GM18868 (cell line): ENCODE data around the gene APOOL.
A peak's percentile ranks its signal among the peaks of the same experiment; 100 is the strongest.
"Not testable (repeated sequence)": the region's sequence is repeated elsewhere in the genome, so short reads cannot be mapped to it uniquely, and the experiment has no call there.

ENCODE experiments used
- ATAC-seq: cut with Tn5 transposase; IDR thresholded peaks from one replicate; pipeline ENCODE4 v1.9.1; 2021; ENCODE audit warnings: mild to moderate bottlenecking, moderate library complexity; ENCODE audit not compliant: unreplicated experiment

The APOOL gene, protein sequence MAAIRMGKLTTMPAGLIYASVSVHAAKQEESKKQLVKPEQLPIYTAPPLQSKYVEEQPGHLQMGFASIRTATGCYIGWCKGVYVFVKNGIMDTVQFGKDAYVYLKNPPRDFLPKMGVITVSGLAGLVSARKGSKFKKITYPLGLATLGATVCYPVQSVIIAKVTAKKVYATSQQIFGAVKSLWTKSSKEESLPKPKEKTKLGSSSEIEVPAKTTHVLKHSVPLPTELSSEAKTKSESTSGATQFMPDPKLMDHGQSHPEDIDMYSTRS

DNA sequence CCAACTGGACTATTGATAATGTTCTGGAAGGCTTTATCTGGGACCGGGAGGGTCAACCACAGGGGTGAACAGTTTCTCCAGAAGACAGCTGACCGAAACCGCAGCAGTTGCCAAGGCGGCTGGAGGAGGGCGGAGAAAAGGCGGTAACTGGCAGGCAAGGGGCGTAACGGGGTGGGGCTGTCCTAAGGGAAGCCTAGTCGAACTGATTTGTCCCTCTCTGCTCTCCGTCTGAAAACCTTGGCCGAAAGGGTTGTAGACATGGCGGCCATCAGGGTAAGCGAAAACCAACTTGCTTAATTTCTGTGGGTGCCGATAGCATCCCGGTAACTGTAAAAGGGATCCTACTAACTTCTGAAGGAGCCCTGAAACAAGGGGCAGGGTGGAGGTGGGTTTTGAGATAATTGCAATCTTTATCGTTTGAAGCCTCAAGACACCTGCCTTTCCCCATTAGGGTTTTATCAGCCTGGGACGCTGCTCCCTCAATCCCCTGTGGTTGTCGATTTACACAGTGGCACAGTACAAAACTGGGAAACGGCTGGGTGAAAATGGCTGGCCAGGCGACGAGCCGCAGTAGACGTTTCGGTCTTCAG lies at the start of gene APOOL:
Gene APOOL, plus strand, starts transcription at position 223 of the 590 bp plus-strand sequence. Its CDS starts 36 bp downstream, at position 259.
- peak; percentile 99 for ATAC-seq

DNA sequence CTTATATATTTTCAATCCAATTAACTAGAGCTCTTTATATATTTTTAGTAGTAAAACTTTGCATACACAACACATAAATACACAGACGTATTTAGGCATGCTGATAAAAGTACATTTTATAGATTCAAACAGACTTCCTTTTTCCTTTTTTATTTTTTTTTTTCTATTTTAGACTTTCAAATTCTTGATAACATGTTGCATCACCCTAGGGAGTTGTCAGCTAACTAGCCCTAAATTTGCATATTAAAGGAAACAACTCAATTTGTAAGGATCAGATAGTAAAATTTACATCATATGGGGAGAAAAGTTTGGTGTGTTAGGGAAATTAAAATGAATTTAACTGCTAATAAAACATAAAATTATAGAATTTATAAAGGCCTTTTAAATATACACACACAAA lies 47.4 kb upstream of the APOOL start:
- no peak for ATAC-seq

DNA sequence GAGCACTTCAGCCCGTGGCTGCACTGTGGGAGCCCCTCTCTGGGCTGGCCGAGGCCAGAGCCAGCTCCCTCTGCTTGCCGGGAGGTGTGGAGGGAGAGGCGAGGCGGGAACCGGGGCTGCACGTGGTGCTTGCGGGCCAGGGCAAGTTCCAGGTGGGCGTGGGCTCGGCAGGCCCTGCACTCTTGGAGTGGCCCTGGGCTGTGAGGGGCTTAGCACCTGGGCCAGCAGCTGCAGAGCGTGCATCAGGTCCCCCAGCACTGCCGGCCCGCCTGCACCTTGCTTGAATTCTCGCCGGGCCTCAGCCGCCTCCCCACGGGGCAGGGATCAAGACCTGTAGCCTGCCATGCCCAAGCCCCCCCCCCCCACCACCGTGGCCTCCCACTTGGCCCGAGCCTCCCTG lies 28.9 kb upstream of the APOOL start:
- no peak for ATAC-seq

DNA sequence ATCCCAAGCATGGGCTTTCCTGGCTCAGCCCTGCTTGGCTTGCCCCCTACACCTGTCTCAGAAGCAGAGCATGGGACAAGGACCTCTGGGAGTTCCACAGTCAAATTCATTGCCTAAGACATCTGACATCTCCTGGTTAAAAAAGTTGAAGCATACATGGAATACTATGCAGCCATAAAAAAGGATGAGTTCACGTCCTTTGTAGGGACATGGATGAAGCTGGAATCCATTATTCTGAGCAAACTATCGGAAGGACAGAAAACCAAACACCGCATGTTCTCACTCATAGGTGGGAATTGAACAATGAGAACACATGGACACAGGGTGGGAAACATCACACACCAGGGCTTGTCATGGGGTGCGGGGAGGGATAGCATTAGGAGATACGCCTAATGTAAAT lies 11.9 kb upstream of the APOOL start:
- not testable (repeated sequence) for ATAC-seq

DNA sequence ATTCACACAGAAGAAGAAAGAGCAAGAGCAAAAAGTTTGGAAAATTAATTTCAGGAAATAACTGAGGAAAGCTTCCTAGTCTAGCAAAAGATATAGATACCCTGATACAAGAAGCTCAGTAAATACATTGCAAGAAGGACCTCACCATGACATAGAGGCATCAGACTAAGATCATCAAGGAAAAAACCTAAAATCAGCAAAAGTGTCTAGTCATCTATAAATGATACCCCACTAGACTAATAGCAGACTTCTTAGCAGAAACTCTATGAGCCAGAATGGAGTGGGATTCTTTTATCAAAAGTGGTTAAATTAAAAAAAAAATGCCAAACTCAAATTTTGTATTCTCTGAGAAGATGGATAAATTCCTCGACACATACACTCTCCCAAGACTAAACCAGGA lies 10.5 kb upstream of the APOOL start:
- ATAC-seq = no peak

DNA sequence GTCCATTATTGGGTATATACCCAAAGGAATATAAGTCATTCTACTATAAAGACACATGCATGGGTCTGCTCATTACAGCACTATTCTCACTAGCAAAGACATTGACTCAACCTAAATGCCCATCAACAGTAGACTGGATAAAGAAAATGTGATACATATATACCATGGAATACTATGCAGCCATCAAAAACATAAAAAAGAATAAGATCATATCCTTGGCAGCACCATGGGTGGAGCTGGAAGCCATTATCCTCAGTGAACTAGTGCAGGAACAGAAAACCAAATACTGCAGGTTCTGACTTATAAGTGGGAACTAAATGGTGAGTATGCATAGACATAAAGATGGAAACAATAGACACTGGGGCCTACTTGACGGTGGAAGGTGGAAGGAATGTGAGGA lies 2.3 kb upstream of the APOOL start:
- ATAC-seq = no peak

DNA sequence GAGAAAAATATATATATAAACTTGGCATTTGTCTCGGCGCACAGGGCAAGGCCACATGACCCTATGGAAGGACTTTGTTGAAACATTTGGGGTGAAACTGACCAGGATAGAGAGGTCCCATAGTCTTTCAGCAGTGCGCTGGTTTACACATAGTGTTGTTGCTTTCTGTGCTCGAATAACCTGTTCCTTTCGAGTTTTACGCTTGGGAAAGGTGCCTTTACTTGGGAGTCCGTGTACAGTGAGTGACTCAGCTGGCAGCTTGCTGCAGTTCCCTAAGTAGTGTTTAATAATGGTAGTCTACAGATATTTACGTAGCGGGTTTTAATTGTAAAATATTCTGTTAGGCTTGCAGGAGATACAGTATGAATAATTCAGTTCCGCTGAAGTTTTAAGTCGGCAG lies 578 bp downstream of the APOOL start:
- no peak for ATAC-seq

DNA sequence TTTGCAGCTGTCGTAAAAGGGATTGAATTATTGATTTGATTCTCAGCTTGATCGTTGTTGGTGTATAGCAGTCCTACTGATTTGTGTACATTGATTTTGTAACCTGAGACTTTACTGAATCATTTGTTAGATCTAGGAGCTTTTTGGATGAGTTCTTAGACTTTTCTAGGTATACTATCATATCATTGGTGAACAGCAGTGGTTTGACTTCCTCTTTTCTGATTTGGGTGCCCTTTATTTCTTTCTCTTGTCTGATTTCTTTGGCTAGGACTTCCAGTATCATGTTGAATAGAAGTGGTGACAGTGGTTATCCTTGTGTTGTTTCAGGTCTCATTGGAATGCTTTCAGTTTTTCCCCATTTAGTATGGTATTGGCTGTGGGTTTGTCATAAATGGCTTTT lies 8.4 kb downstream of the APOOL start:
- ATAC-seq = no peak

DNA sequence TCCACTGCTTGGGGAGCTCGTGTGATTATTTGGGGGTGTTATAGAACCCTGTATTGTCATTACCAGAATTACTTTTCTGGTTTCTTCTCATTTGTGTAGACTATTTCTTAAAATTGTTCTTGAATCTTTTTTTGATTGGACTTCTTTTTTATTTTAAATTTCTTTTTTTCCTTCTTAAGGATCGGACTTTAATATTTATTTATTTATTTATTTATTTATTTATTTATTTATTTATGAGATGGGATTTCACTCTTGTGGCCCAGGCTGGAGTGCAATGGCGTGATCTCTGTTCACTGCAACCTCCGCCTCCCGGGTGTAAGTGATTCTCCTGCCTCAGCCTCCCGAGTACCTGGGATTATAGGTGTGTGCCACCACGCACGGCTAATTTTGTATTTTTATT lies 11.7 kb downstream of the APOOL start:
- not testable (repeated sequence) for ATAC-seq

DNA sequence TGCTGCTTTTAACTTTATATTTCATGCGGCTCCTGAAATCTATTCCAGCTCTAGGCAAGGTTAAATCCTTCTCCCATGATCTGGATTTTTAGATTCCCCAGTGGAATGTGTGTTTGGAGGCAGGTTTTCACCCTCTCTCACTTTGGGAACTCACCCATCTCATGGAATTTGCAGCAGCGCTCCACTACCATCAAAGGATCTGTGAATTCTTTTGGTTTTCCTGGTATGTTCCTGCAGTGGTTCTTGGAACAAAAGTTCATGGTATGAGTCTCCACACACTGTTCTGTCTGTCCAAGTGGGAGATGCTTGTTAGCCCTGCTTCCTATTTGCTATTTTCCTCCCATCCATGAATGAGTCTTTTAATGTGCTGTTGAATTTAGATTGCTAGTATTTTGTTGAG lies 14.0 kb downstream of the APOOL start:
- ATAC-seq = no peak

DNA sequence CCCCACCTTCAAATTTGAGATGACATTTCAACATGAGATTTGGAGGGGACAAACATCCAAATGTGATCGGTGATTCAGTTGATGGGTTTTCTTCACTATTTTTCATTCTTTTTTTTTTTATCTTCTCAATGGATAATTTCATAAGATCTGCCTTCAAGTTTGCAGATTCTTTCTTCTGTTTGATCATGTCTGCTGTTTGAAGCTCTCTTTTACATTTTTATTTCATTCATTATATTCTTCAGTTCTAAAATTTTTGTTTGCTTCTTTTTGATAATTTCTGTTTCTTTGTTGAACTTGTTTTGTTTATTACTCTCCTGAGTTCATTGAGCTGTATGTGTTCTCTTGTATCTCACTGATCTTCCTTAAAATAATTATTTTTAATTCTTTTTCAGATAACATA lies 14.8 kb downstream of the APOOL start:
- ATAC-seq = no peak

DNA sequence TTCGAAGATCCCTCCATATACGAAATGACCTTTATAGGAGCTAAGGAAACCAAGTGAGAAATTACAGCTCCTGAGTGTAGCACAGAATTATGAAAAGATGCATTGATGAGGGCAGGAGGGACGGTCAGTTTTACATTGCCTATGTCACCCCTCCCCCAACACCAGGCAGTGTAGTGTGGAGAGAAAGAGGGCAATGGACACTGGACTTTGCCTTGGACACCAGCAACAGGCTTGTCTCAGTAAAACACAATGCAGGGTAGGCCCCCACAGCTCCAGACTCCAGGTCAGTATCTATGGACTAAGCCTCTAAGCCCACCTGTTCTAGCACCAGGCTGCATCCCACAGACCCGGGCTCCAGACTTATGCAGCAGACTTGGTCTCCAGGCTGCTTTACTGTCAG lies 16.5 kb downstream of the APOOL start:
- no peak for ATAC-seq

DNA sequence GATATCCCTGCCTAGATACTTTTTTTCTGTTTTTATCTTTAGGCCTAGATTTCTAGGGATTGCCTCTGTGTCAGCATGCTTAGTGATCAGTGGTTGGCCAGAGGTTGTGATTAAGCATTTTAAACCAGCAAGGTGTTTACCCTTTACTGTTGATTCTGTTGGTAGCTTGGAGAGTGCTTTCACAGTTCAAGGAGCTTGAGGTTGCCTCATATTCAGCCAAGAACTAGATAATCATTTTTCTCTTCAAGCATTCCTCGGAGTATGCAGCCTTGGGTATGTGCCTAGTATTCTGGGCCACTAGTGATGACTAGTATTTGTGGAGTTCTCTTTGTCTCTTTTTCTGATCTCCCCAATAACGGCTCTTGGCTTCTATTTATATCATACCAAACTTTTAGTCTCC lies 20.4 kb downstream of the APOOL start:
- ATAC-seq = no peak

DNA sequence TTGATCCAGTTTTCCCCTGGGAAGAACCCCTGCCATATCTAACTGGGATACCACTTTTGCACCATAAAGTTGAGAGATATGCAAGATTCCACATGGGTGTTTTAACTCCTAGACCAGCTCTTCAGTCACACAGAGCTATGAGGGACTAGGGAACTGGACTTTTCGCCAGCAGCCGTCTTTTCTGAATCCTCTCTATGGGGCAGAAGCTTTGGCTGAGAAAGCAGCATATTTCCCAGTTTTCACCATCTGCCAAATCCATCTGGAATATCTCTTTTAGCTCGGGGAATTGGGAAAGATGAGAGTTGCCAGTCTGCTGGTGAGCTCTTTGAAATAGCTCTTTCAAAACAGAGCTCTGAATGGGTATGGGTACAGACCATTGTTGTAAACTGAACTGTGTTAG lies 20.9 kb downstream of the APOOL start:
- ATAC-seq = no peak

DNA sequence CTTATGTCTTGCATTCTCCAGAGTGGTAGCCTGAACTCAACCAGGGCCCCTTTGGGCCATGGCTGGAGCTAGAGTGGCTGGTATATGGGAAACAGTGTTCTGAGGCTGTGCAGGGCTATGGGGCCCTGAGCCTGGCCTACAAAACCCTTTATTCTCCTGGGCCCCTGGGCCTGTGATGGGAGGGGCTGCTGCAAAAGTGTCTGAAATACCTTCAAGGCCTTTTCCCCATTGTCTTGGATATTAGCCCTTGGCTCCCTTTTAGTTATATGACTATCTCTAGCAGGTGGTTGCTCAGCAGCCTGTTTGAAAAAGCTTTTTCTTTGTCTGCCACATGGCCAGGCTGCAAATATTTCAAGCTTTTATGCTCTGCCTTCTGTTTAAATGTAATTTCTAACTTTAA lies 22.5 kb downstream of the APOOL start:
- ATAC-seq = no peak

DNA sequence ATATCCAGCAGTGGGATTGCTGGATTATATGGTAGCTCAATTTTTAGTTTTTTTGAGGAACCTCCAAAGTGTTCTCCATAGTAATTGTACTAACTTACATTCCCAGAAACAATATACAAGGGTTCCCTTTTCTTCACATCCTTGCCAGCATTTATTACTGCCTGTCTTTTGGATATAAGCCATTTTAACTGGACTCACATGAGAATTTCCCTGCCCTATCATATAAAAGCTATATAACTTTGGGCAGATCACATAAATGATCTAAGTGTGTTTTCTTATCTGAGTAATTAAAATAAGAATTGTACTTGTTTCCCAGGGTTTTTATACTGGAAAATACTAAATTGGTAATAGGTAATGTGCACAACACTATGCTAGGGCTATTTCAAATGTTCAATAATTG lies 25.4 kb downstream of the APOOL start:
- no peak for ATAC-seq

DNA sequence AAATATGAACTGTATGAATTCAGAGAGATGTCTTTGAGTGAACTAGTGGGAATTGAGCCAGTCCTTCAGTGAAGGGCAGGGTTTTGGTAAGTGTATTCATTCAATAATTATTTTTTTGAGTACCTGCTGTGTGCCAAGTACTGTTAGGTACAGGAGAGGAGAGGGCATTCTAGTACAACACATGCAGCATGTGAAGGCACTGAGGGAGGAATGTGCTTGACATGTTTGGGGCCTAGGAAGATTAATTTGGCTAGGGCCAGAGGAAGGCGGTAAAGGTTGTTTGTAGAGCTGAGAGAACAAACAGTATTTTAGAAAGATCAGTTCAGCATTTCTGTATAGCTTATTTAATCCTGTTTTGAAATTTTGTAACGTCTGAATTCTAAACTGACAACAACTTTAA lies 27.8 kb downstream of the APOOL start:
- no peak for ATAC-seq

DNA sequence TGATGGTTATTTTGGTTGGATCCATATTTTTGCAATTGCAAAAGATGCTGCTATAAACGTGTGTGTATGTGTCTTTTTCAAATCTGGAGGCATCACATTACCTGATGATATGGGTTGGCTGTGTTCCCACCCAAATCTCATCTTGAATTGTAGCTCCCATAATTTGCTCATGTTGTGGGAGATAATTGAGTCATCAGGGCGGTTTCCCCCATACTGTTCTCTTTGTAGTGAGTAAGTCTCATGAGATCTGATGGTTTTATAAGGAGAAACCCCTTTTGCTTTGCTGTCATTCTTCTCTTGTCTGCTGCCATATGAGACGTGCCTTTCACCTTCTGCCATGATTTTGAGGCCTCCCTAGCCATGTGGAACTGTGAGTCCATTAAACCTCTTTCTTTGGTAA lies 33.4 kb downstream of the APOOL start:
- no peak for ATAC-seq

DNA sequence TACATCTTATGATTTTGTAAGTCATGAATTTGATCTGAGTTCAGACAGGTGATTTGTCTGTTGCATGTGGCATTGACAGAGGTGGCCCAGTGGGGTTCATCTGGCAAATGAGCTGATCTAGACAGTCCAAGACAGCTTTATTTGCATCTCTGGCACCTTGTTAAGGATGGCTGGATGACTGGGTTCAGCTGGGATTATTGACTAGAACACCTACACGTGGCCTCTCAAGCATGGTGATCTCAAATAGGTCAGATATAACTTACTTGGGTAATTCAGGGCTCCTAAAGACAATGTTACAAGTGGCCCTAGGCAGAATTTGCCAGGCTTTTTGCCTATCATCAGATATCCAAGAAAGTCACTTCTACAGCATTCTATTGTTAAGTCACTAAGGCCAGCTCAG lies 48.0 kb downstream of the APOOL start:
- ATAC-seq = no peak

DNA sequence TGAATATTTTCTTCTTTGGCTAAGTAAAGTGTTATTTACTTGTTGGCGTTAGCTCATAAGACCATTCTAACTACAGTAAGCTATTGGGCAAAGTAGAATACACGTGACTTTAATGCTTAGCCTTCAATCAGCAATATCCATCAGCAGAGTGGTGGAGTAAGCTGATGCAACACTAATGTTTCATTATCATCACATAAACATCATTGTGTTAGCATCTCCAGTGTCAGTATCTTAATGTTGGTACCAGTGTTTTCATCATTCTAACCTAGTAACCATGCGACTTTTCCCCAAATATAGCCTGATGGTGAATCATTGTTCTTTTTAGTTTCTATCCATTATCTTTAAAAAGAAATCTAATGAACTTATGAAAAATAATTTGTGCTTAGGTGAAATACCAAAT lies 48.5 kb downstream of the APOOL start:
- ATAC-seq = no peak

DNA sequence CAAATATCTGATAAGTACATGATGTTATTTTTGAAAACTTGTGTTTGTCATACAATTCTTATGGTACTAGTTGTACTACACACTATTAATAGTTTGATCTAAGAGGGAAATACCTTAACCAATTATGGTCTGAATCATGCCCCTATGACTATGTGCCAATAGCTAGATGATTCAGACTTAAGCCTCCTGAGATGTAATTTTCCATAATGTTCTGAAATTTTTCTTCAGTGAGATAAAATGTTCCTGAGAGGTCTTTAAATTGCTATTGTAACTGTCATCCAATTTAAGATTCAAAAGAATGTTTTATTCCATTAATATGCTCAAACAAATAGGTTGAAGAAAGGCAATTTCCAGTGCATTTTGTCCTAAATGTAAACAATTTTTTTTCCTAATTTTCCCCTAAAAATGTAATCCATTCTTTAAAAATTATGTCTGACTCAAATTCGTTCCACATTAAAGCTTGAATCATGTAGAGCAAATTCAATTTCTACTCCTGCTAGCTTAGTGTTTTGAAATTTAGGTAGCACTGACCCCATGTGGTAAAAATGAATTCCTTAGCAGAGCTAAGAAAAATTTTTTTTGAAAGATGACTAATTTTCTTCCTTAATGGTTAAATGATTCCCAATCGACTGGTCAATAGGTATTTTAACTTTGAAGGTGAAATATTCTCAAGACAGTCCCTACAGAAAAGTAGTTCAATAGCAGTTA lies 49.1 kb downstream of the APOOL start:
- ATAC-seq = peak; percentile 43

DNA sequence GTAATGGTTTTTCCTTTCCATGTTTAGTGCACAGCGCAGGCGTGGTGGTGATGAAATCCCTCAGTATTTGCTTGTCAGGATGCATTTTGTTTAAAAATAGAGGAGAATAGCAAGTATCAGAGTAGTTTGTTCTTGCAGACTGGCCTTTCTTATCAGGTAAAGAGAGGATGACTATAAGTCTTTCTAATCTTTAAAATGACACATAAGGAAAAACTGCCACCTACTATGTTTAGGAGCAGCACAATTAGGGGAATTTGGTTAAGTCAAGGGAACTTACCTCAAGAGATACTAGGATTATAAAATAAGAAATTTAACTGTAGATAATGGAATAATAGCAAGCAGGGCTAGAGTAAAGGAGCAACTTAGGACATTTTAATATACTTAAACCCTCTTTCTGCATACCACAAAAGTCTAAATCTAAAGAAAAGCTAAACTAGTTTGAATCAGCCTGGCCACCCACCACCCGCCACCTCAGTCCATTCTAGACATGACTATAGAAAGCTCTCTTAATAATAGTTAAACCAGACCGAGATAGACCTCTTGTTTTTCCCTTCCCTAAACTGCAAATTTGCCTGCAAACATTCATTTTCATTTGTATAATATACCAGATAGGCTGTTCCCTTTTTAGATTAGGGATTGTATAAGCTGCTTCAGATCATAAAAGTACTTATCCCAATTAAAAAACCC lies 62.0 kb downstream of the APOOL start:
- ATAC-seq = peak; percentile 90
